ENCODE measurements around the gene SH3RF3.

SH3RF3 gene

GRCh38 chr2:109211315-109211714 is 82.3 kb downstream of the SH3RF3 start:
- no peak overlapping the region for H3K9ac ChIP-seq
- H3K36me3 ChIP-seq (ENCODE audit: insufficient read depth): no peaks in the 10 kb centered on the region
- H3K4me1 ChIP-seq (ENCODE audit: low read depth, poor library complexity, severe bottlenecking): peaks cover 36% of the 10 kb centered on the region
- no peaks in the 10 kb centered on the region for H3K27me3 ChIP-seq (ENCODE audit: insufficient read depth, low read depth)
- no peak overlapping the region for H3K4me2 ChIP-seq
- no peak overlapping the region for H3K27ac ChIP-seq
- H3K4me3 ChIP-seq (IDR thresholded peaks at IDR 0.05; ENCODE audit: insufficient read depth, low read depth, low read length): no peak overlapping the region
- H4K20me1 ChIP-seq (ENCODE audit: insufficient read depth): no peaks in the 10 kb centered on the region
- H3K79me2 ChIP-seq (ENCODE audit: insufficient read depth, low read depth): no peaks in the 10 kb centered on the region
- TF ChIP-seq, protein P1, sequence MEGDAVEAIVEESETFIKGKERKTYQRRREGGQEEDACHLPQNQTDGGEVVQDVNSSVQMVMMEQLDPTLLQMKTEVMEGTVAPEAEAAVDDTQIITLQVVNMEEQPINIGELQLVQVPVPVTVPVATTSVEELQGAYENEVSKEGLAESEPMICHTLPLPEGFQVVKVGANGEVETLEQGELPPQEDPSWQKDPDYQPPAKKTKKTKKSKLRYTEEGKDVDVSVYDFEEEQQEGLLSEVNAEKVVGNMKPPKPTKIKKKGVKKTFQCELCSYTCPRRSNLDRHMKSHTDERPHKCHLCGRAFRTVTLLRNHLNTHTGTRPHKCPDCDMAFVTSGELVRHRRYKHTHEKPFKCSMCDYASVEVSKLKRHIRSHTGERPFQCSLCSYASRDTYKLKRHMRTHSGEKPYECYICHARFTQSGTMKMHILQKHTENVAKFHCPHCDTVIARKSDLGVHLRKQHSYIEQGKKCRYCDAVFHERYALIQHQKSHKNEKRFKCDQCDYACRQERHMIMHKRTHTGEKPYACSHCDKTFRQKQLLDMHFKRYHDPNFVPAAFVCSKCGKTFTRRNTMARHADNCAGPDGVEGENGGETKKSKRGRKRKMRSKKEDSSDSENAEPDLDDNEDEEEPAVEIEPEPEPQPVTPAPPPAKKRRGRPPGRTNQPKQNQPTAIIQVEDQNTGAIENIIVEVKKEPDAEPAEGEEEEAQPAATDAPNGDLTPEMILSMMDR (conservative IDR thresholded peaks at IDR 0.05; ENCODE audit: low read depth, low read length): no peak
- no peak overlapping the region for H2AFZ ChIP-seq (ENCODE audit: low read depth)

- peaks cover 53% of the 10 kb centered on the region for H3K4me1 ChIP-seq (ENCODE audit: low read depth, poor library complexity, severe bottlenecking)
- no peaks in the 10 kb centered on the region for H4K20me1 ChIP-seq (ENCODE audit: insufficient read depth)
- H3K36me3 ChIP-seq (ENCODE audit: insufficient read depth): no peaks in the 10 kb centered on the region
- TF ChIP-seq, protein P1 (conservative IDR thresholded peaks at IDR 0.05; ENCODE audit: low read depth, low read length): no peak
- H2AFZ ChIP-seq (ENCODE audit: low read depth): no peak overlapping the region
- H3K79me2 ChIP-seq (ENCODE audit: insufficient read depth, low read depth): no peaks in the 10 kb centered on the region
- no peak overlapping the region for H3K27ac ChIP-seq
- no peak overlapping the region for H3K4me2 ChIP-seq
- H3K27me3 ChIP-seq (ENCODE audit: insufficient read depth, low read depth): no peaks in the 10 kb centered on the region
- H3K4me3 ChIP-seq (IDR thresholded peaks at IDR 0.05; ENCODE audit: insufficient read depth, low read depth, low read length): no peak overlapping the region
- H3K9ac ChIP-seq: no peak overlapping the region; the same call in 1 of the 2 replicates
These were observed 84.0 kb downstream of the SH3RF3 start for GRCh38 chr2:109212836-109213563.

GRCh38 chr2:109213646-109214433 is 84.8 kb downstream of the SH3RF3 start:
- Histone ChIP-seq H3K4me2 (peak overlapping the region; percentile 66), H4K20me1 (ENCODE audit: insufficient read depth) (no peaks in the 10 kb centered on the region), H3K27me3 (ENCODE audit: insufficient read depth, low read depth) (no peaks in the 10 kb centered on the region), H3K36me3 (ENCODE audit: insufficient read depth) (no peaks in the 10 kb centered on the region), H3K9ac (no peak overlapping the region; the same call in 1 of the 2 replicates), H2AFZ (ENCODE audit: low read depth) (no peak overlapping the region), H3K79me2 (ENCODE audit: insufficient read depth, low read depth) (no peaks in the 10 kb centered on the region), H3K4me3 (IDR thresholded peaks at IDR 0.05; ENCODE audit: insufficient read depth, low read depth, low read length) (no peak overlapping the region), H3K4me1 (ENCODE audit: low read depth, poor library complexity, severe bottlenecking) (peaks cover 57% of the 10 kb centered on the region), H3K27ac (peak overlapping the region; percentile 37; the same call in 1 of the 2 replicates)
- TF ChIP-seq, protein P1 (conservative IDR thresholded peaks at IDR 0.05; ENCODE audit: low read depth, low read length): no peak

DNA sequence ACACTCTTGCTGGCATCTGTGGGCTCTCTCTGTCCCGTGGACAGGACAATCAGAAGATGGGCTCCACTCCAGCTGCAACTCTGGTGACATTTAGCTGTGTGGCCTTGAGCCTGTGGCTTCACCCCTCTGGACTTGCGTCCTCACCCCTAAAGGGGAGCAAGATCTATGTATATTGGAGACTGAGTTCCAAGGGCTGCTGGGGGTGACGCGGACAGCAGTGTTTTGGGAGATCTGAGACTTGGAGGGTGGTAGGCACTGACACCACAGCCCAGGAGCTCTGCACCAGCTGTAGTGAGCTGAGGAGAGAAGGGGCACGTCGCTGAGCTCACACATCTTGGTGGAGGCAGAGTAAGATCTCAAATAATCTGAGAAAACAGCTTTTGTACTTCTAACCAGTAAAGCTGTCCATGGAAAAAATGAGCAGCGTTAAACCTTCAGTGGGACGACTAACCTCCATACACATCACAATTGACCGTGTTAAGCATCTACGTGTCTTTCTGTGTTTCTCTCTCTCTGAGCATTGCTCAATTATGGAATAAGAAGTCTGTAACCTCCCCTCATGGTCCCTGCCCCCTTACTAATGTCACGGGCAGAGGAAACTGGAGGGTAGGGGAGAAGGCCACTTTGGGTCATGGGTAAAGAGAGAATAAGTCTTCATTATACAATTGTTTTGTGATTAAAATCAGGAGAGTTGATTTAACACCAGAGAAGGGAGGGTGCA is 85.8 kb downstream of the SH3RF3 start:
- no peak overlapping the region for H3K4me3 ChIP-seq (IDR thresholded peaks at IDR 0.05; ENCODE audit: insufficient read depth, low read depth, low read length)
- H4K20me1 ChIP-seq (ENCODE audit: insufficient read depth): no peaks in the 10 kb centered on the region
- no peak overlapping the region for H3K9ac ChIP-seq
- H3K27me3 ChIP-seq (ENCODE audit: insufficient read depth, low read depth): no peaks in the 10 kb centered on the region
- H3K27ac ChIP-seq: no peak overlapping the region
- H3K36me3 ChIP-seq (ENCODE audit: insufficient read depth): no peaks in the 10 kb centered on the region
- H3K4me2 ChIP-seq: peak overlapping the region; percentile 66
- H3K4me1 ChIP-seq (ENCODE audit: low read depth, poor library complexity, severe bottlenecking): peaks cover 67% of the 10 kb centered on the region
- TF ChIP-seq, protein P1 (conservative IDR thresholded peaks at IDR 0.05; ENCODE audit: low read depth, low read length): no peak
- H2AFZ ChIP-seq (ENCODE audit: low read depth): no peak overlapping the region
- H3K79me2 ChIP-seq (ENCODE audit: insufficient read depth, low read depth): no peaks in the 10 kb centered on the region

Data from KMS-11 (cell line).